Keratinocyte (primary cell): ENCODE results near the gene IFFO2. TPM values are rescaled to one million over a fixed set of nuclear protein-coding genes. Genes with fewer than 3 reads are reported as not detected.

Experiments
- DNase-seq: peaks from one replicate; pipeline ENCODE4 v3.0.0-alpha.2; 2011; ENCODE audit warnings: low read depth, missing footprints, low spot score
- FAIRE-seq: peaks from 2 replicates; lab custom pipeline; 2011; peaks lifted over from hg19 to GRCh38; lab: Jason Lieb, UNC
- H2AFZ ChIP-seq: 2 replicates; pipeline ENCODE4 v1.6.0; 2012; ENCODE audit warnings: low read length, control low read depth, inconsistent platforms; ENCODE audit not compliant: control insufficient read depth
- H3K27ac ChIP-seq: 2 replicates; pipeline ENCODE4 v1.5.1; 2011; ENCODE audit warnings: low read length; ENCODE audit not compliant: control insufficient read depth, insufficient read depth
- H3K27me3 ChIP-seq: 3 replicates; pipeline ENCODE4 v1.6.0; 2011; ENCODE audit warnings: low read length; ENCODE audit not compliant: control insufficient read depth, insufficient read depth; ENCODE audit errors: extremely low read depth
- H3K36me3 ChIP-seq, 2 experiments: 2 replicates in 1 of 2; 3 replicates in 1 of 2; pipeline ENCODE4 v1.5.1; 2011; ENCODE audit warnings: low read length in 2 of 2, mild to moderate bottlenecking in 1 of 2; ENCODE audit not compliant: control insufficient read depth in 2 of 2, insufficient read depth in 2 of 2; ENCODE audit errors: extremely low read depth in 1 of 2
- H3K4me1 ChIP-seq: 3 replicates; pipeline ENCODE4 v1.5.1; 2011; ENCODE audit warnings: low read length; ENCODE audit not compliant: control insufficient read depth, insufficient read depth; ENCODE audit errors: extremely low read depth
- H3K4me2 ChIP-seq: 3 replicates; pipeline ENCODE4 v1.6.0; 2011; ENCODE audit warnings: low read depth, low read length; ENCODE audit not compliant: control insufficient read depth, insufficient read depth; ENCODE audit errors: extremely low read depth
- H3K4me3 ChIP-seq, 3 experiments: fragments of 200-600 bp in 1 of 3; sonication (generic) in 1 of 3; 2 replicates in 2 of 3; 3 replicates in 1 of 3; pipeline ENCODE4 v1.5.1; 2011 to 2016; ENCODE audit warnings: low read length in 3 of 3, mild to moderate bottlenecking in 3 of 3, control low read depth in 2 of 3, inconsistent platforms in 1 of 3, low read depth in 1 of 3, mixed read lengths in 1 of 3, mixed run types in 1 of 3, moderate library complexity in 1 of 3; ENCODE audit not compliant: control insufficient read depth in 2 of 3, insufficient read depth in 2 of 3; ENCODE audit errors: extremely low read depth in 1 of 3
- H3K79me2 ChIP-seq: 2 replicates; pipeline ENCODE4 v1.6.0; 2012; ENCODE audit warnings: low read length; ENCODE audit not compliant: control insufficient read depth, insufficient read depth
- H3K9ac ChIP-seq: 3 replicates; pipeline ENCODE4 v1.6.0; 2011; ENCODE audit warnings: low read length; ENCODE audit not compliant: control insufficient read depth, insufficient read depth; ENCODE audit errors: extremely low read depth
- H3K9me1 ChIP-seq: 3 replicates; pipeline ENCODE4 v1.6.0; 2011; ENCODE audit warnings: low read length; ENCODE audit not compliant: control insufficient read depth, insufficient read depth; ENCODE audit errors: extremely low read depth
- H3K9me3 ChIP-seq: 2 replicates; pipeline ENCODE4 v1.5.1; 2012; ENCODE audit warnings: low read depth, low read length; ENCODE audit not compliant: control insufficient read depth
- H4K20me1 ChIP-seq: 3 replicates; pipeline ENCODE4 v1.6.0; 2011; ENCODE audit warnings: low read length; ENCODE audit not compliant: control insufficient read depth, insufficient read depth; ENCODE audit errors: extremely low read depth
- EZH2 ChIP-seq: IDR thresholded peaks from one replicate; pipeline ENCODE4 v1.6.1; 2012; ENCODE audit warnings: inconsistent platforms, mild to moderate bottlenecking, low read length, moderate library complexity
- dilution Hi-C: fragments of 300-500 bp; cut with MboI; formaldehyde crosslinking; loops from one replicate; pipeline ENCODE4 v1.7.0; 2020; ENCODE audit warnings: low sequenced_read_pairs; ENCODE audit not compliant: extremely low pct_ligation_motif_present
- polyA plus RNA-seq, 5 experiments: library from polyadenylated mRNA; depleted of rRNA in 3 of 5; stranded (reverse) in 3 of 5; stranded (forward) in 1 of 5; unstranded in 1 of 5; fragments of >200 nt; gene quantifications; 1 replicate in 1 of 5; 2 replicates in 3 of 5; 3 replicates in 1 of 5; pipeline versions ENCODE4 v1.2.1 to v1.2.3, GENCODE V29; 2011 to 2012; ENCODE audit warnings: missing spikeins in 2 of 5, low read depth in 1 of 5, low replicate concordance in 1 of 5
- TF ChIP-seq, protein P1 (sequence below), 3 experiments: IDR thresholded peaks in 1 of 3; conservative IDR thresholded peaks in 1 of 3; optimal IDR thresholded peaks in 1 of 3; 2 replicates in 2 of 3; 3 replicates in 1 of 3; pipeline versions ENCODE3 to v1.5.1; 2011; ENCODE audit warnings: low read length in 3 of 3, mild to moderate bottlenecking in 3 of 3, moderate library complexity in 2 of 3, control low read depth in 1 of 3, inconsistent platforms in 1 of 3; ENCODE audit not compliant: insufficient read depth in 2 of 3; ENCODE audit errors: extremely low read depth in 1 of 3

Gene IFFO2
- polyA plus RNA-seq, 1 donor (not counting 4 experiments of a cell fraction or from before 2014, with no cell fraction given): 57.9 TPM

DNA sequence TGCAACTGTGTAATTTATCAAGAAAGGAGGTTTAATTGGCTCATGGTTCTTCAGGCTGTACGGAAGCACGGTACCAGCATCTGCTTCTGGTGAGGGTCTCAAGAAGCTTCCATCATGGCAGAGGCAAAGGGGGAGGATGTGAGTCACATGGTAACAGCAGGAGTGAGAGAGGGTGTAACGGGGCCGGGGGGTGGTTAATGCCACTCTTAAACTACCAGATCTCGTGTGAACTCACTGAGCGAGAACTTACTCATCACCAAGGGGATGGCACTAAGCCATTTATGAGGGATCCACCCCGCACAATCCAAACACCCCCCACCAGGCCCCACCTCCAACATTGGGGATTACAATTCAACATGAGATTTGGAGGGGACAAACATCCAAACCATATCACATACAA lies 21.0 kb upstream of the IFFO2 start:
- FAIRE-seq (no peak), DNase-seq (no peak)
- H3K4me3 ChIP-seq: no peak overlapping the region
- TF ChIP-seq EZH2: no peak
- TF ChIP-seq, protein P1, sequence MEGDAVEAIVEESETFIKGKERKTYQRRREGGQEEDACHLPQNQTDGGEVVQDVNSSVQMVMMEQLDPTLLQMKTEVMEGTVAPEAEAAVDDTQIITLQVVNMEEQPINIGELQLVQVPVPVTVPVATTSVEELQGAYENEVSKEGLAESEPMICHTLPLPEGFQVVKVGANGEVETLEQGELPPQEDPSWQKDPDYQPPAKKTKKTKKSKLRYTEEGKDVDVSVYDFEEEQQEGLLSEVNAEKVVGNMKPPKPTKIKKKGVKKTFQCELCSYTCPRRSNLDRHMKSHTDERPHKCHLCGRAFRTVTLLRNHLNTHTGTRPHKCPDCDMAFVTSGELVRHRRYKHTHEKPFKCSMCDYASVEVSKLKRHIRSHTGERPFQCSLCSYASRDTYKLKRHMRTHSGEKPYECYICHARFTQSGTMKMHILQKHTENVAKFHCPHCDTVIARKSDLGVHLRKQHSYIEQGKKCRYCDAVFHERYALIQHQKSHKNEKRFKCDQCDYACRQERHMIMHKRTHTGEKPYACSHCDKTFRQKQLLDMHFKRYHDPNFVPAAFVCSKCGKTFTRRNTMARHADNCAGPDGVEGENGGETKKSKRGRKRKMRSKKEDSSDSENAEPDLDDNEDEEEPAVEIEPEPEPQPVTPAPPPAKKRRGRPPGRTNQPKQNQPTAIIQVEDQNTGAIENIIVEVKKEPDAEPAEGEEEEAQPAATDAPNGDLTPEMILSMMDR (optimal IDR thresholded peaks at IDR 0.05 in 1 of 3, IDR thresholded peaks at IDR 0.05 in 1 of 3, conservative IDR thresholded peaks at IDR 0.05 in 1 of 3; ENCODE audit: extremely low read depth in 1 of 3, insufficient read depth in 2 of 3, low read length in 3 of 3): no peak
- H3K27ac ChIP-seq: no peak overlapping the region
- no peak overlapping the region for H3K4me2 ChIP-seq
- H3K36me3 ChIP-seq: no peaks in the 10 kb centered on the region
- peaks cover 2% of the 10 kb centered on the region for H3K9me3 ChIP-seq
- no peaks in the 10 kb centered on the region for H3K79me2 ChIP-seq
- no peaks in the 10 kb centered on the region for H3K4me1 ChIP-seq
- no peaks in the 10 kb centered on the region for H3K27me3 ChIP-seq
- H3K9ac ChIP-seq: no peak overlapping the region
- dilution Hi-C loops: no loop called here
- H3K9me1 ChIP-seq: no peaks in the 10 kb centered on the region
- H2AFZ ChIP-seq: no peak overlapping the region
- H4K20me1 ChIP-seq: no peaks in the 10 kb centered on the region

- Histone ChIP-seq H3K36me3 (no peaks in the 10 kb centered on the region), H3K4me1 (peaks cover under 1% of the 10 kb centered on the region), H4K20me1 (no peaks in the 10 kb centered on the region), H3K79me2 (no peaks in the 10 kb centered on the region), H3K4me2 (no peak overlapping the region), H3K9me3 (peaks cover 2% of the 10 kb centered on the region), H3K9me1 (no peaks in the 10 kb centered on the region), H3K27me3 (no peaks in the 10 kb centered on the region), H2AFZ (no peak overlapping the region), H3K4me3 (no peak overlapping the region), H3K27ac (no peak overlapping the region), H3K9ac (no peak overlapping the region)
- FAIRE-seq (no peak), DNase-seq (no peak)
- TF ChIP-seq, protein P1 (optimal IDR thresholded peaks at IDR 0.05 in 1 of 3, IDR thresholded peaks at IDR 0.05 in 1 of 3, conservative IDR thresholded peaks at IDR 0.05 in 1 of 3; ENCODE audit: extremely low read depth in 1 of 3, insufficient read depth in 2 of 3, low read length in 3 of 3): no peak
- TF ChIP-seq EZH2: no peak
- dilution Hi-C loops: no loop called here
Observed at GRCh38 chr1:18976096-18976495, 19.6 kb upstream of the IFFO2 start.
